CD1c-positive myeloid dendritic cell (primary cell): ENCODE results near the gene UPK2.
A peak's percentile ranks its signal among the peaks of the same experiment; 100 is the strongest.
"Not testable (repeated sequence)": the region's sequence is repeated elsewhere in the genome, so short reads cannot be mapped to it uniquely, and the experiment has no call there.

Experiments
- DNase-seq: peaks from one replicate; pipeline ENCODE4 v3.0.0-alpha.2; 2016; ENCODE audit errors: extremely low spot score

UPK2 gene

GRCh38 chr11:118988280-118988679 is 32.2 kb downstream of the UPK2 start:
- no peak for DNase-seq

- DNase-seq, result not testable (repeated sequence)
Measured at GRCh38 chr11:118991486-118992038, 35.5 kb downstream of the UPK2 start.

- DNase-seq, result peak; percentile 67
Measured at GRCh38 chr11:118996926-118997626, 41.0 kb downstream of the UPK2 start.

- peak; percentile 98 for DNase-seq
Measured at GRCh38 chr11:118997627-118998387, 41.7 kb downstream of the UPK2 start, which contains the start of gene CENATAC. Gene CENATAC (plus strand): TSS chr11:118998138. CDS start chr11:118998198, 60 bp downstream.

- DNase-seq, result no peak
Measured at GRCh38 chr11:118998388-118998717, 42.3 kb downstream of the UPK2 start.

- DNase-seq, result no peak
Measured at GRCh38 chr11:118998822-118999221, 42.7 kb downstream of the UPK2 start.

GRCh38 chr11:119000906-119001305 is 44.8 kb downstream of the UPK2 start:
- no peak for DNase-seq

- DNase-seq, result no peak
Measured at GRCh38 chr11:119006656-119007055, 50.6 kb downstream of the UPK2 start.
